ENCODE data around the gene RBM24. TPM values are rescaled to one million over a fixed set of nuclear protein-coding genes. Genes with fewer than 3 reads are reported as not detected.

The RBM24 gene
- total RNA-seq = 3.2 and 4.8 TPM in 2 replicates

DNA sequence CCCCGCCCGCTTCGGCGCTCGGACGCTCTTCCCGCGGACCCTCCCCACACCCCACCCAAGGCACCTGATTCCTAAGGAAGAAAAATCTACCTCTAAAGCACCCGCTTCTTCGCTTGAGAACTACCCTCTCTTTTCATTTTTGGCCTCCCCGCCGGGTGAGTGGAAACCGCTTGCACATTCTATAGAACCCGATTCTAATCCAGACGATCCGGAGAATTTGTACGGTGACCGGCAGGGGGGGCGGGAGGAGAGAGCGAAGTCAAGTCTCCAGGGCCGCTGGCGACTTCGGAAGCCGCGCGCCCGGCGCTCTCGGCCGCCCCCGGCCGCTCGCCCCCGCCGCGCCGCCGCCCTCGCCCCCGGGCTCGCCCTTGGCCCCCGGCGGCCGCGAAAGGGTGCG lies at the start of gene RBM24:
Gene RBM24, plus strand, starts transcription at position 262 of the 397 bp plus-strand sequence. CDS start 221 bp downstream, outside the sequence.

Other genes with a start within 250 kb of the RBM24 start
- not detected in 2 replicates for gene STMND1, start 179.3 kb upstream of the RBM24 start, total RNA-seq
- gene CAP2, start 112.2 kb downstream of the RBM24 start, total RNA-seq = 4.5 and 9.4 TPM in 2 replicates